ENCODE measurements around the gene WNT5B. TPM values are rescaled to one million over a fixed set of nuclear protein-coding genes. Genes with fewer than 3 reads are reported as not detected.

Gene WNT5B
- 56.6 and 76.4 TPM in 2 replicates for total RNA-seq

DNA sequence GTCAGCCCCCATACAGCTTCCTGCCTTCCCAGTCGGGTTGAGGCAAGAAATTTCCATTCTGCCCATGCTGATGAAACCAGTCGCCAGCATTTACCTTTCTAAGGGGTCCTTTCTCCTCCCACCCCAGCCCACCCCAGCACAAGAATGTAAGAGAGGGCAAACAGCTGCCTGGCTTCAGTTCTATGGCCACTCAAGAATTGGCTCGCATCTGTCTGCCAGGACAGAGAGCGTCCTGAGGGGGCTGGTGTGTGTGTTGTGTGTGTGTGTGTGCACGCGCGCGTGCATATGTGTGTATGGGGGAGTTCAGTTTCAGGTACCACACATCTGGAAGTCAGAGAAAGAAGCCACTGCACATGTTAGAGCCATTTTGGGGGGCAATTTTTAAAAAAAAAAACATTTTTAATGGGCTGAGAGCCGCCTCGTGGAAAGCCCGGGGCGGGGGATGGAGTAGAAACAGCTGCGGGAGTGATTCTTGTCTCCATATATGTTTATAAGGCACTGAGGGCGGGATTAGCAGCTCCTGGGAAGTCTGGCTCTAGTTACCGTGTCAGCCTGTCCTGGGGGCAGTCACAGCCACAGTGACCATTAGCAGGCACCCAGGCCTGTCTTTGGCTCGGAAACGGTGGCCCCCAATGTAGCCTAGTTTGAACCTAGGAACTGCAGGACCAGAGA is at the start of gene WNT5B:
Gene WNT5B (plus strand): TSS at position 566 of the 672 bp plus-strand sequence. CDS start 2,124 bp downstream, outside the sequence.

DNA sequence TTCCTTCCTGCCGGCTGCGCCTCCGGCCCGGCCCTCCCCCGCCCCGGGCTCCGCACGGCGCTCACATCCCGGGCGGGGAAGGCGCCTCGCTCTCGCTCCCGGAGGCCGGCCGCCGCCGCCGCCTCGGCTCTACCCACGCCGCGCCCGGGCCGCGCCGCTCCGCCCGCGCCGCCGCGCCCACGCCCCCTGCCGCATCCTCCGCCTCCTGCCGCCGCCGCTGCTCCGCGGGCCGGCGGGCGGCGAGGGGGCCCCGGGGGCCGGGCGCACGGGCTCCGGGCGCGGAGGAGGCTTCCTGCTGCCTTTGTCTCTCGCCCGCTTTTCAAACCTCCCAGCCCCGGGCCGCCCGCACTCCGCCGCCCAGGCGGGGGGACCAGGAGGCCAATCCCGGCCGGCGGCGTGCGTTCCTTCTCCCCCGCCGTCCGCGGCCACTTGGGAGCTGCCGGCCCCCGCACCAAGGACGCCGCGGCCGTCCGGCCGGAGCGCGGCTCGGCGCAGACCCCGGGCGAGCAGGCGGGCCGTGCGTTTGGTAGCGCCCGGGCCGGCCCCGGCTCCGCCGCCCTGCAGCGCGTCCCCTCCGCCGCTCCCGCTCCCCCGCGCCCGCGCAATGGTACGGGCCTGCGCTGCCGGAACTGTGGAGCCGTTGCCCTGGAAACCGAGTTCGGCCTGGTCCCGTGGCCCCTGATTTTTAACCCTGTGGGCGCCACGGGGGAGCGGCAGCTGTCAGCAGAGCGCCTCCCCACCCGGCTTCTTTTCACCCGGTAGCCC is 34.6 kb upstream of the WNT5B start, which contains the start of gene FBXL14:
Gene FBXL14 (minus strand): TSS at position 321 of the 765 bp plus-strand sequence. CDS start 515 bp downstream, outside the sequence.

DNA sequence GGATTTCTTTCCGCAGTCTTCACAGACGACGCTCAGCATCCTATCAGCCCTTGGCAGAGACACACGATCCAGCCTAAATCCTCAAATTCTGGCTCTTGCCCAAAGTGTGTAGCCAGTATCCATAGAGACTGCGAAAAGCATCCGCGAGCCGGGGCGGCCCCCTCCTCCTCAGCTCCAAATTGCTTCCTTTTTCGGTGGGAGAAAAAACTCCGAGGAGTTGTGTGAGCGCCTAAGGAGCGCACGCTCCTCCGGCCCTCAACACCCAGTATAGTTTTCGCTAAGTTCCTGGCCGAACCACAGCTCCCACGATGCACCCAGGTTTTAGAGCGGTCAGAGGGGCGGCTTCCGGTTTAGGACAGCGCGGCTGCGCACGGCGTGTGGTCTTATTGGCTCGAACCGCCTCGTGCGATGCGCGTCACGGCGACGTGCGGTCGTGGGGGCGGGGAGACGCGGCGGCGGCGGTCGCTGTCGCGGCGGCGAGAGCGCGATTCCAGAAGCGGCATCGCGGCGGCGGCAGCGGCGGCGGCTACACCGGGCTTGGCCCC is 61.6 kb downstream of the WNT5B start, which contains the start of gene ADIPOR2:
Gene ADIPOR2 (plus strand): TSS at position 493 of the 545 bp plus-strand sequence. CDS start 63,274 bp downstream, outside the sequence.

Small RNA genes within 50 kb of the gene (small RNA-seq; reads per million reads assigned to genes)
- not detected for gene MIR3649

Other genes with a start within 250 kb of the WNT5B start
- 8.8 and 14.1 TPM in 2 replicates for gene FBXL14, start 34.6 kb upstream of the WNT5B start, total RNA-seq
- 25.0 and 38.3 TPM in 2 replicates for gene ADIPOR2, start 61.8 kb downstream of the WNT5B start, total RNA-seq
- gene LRTM2, start 191.3 kb downstream of the WNT5B start, total RNA-seq: not detected in 2 replicates

All from subcutaneous preadipocyte (primary cell).